ENCODE results near the gene SEMA3D.

DNA sequence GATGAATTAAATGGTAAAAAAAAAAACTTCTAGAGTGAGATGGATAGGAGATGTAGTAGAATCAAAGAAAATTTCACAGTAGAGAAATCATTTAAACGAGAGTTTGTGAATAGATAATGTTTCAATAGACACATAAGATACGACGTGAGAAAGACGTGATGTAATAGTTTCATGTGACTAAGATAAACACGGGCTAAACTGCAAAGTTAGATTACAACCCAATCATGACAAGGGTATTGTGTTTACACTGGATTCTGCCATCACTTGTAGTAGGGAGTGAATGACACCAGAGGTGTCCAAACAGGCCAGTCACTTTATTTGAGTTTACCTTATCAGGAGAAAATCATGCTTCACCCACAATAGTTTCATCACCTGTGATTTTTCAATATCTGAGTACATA lies 21.6 kb downstream of the SEMA3D start:
- TF ChIP-seq, protein P1, sequence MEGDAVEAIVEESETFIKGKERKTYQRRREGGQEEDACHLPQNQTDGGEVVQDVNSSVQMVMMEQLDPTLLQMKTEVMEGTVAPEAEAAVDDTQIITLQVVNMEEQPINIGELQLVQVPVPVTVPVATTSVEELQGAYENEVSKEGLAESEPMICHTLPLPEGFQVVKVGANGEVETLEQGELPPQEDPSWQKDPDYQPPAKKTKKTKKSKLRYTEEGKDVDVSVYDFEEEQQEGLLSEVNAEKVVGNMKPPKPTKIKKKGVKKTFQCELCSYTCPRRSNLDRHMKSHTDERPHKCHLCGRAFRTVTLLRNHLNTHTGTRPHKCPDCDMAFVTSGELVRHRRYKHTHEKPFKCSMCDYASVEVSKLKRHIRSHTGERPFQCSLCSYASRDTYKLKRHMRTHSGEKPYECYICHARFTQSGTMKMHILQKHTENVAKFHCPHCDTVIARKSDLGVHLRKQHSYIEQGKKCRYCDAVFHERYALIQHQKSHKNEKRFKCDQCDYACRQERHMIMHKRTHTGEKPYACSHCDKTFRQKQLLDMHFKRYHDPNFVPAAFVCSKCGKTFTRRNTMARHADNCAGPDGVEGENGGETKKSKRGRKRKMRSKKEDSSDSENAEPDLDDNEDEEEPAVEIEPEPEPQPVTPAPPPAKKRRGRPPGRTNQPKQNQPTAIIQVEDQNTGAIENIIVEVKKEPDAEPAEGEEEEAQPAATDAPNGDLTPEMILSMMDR (IDR thresholded peaks at IDR 0.05), result no peak
- no peak for TF ChIP-seq POLR2A (IDR thresholded peaks at IDR 0.05)

Measured in sigmoid colon (tissue), 3 donors.